ENCODE data around the gene PRDM1. TPM values are rescaled to one million over a fixed set of nuclear protein-coding genes. Genes with fewer than 3 reads are reported as not detected.
A peak's percentile ranks its signal among the peaks of the same experiment; 100 is the strongest.

PRDM1 gene
- total RNA-seq, 2 donors from 2014 or later: 1.3 to 2.6 TPM

GRCh38 chr6:106056746-106057390 is 29.3 kb upstream of the PRDM1 start:
- ATAC-seq (no peak), DNase-seq (peak in 2 of 4 donors; percentile 8 to 22)
- intact Hi-C loops (cut with DNase I): no loop called here
- no peak overlapping the region for H3K27ac ChIP-seq
- 79 to 84% methylated on average over 1 of the region's 1 CpG for WGBS, 2 donors
- H3K4me3 ChIP-seq: no peak overlapping the region
- TF ChIP-seq POLR2A (IDR thresholded peaks at IDR 0.05) (no peak), CTCF (IDR thresholded peaks at IDR 0.05) (no peak)
- no peaks in the 10 kb centered on the region for H3K27me3 ChIP-seq
- peaks cover 15% of the 10 kb centered on the region for H3K4me1 ChIP-seq
- no peaks in the 10 kb centered on the region for H3K36me3 ChIP-seq (replicated peaks in 1 of 2; ENCODE audit: insufficient read depth in 1 of 2, low read depth in 2 of 2)
- H3K9me3 ChIP-seq: no peaks in the 10 kb centered on the region

- Histone ChIP-seq H3K27ac (no peak overlapping the region), H3K27me3 (no peaks in the 10 kb centered on the region), H3K36me3 (replicated peaks in 1 of 2; ENCODE audit: insufficient read depth in 1 of 2, low read depth in 2 of 2) (no peaks in the 10 kb centered on the region), H3K9me3 (no peaks in the 10 kb centered on the region), H3K4me1 (peaks cover 15% of the 10 kb centered on the region), H3K4me3 (no peak overlapping the region)
- ATAC-seq: no peak
- TF ChIP-seq POLR2A (IDR thresholded peaks at IDR 0.05) (no peak), CTCF (IDR thresholded peaks at IDR 0.05) (no peak)
- 78 to 83% methylated on average over 2 of the region's 2 CpGs for WGBS, 2 donors
- intact Hi-C loops (cut with DNase I): no loop called here
- DNase-seq: no peak
These were observed 26.8 kb upstream of the PRDM1 start for GRCh38 chr6:106059331-106059730.

GRCh38 chr6:106060167-106060566 is 26.0 kb upstream of the PRDM1 start:
- H3K27ac ChIP-seq: no peak overlapping the region
- H3K27me3 ChIP-seq: no peaks in the 10 kb centered on the region
- DNase-seq (no peak), ATAC-seq (no peak)
- H3K4me3 ChIP-seq: no peak overlapping the region
- H3K36me3 ChIP-seq (replicated peaks in 1 of 2; ENCODE audit: insufficient read depth in 1 of 2, low read depth in 2 of 2): no peaks in the 10 kb centered on the region
- intact Hi-C loops (cut with DNase I): no loop called here
- no peaks in the 10 kb centered on the region for H3K9me3 ChIP-seq
- WGBS, 2 donors: 63 to 65% methylated on average over 3 of the region's 3 CpGs
- TF ChIP-seq POLR2A (IDR thresholded peaks at IDR 0.05): no peak
- TF ChIP-seq CTCF (IDR thresholded peaks at IDR 0.05): no peak
- peaks cover 14% of the 10 kb centered on the region for H3K4me1 ChIP-seq

DNA sequence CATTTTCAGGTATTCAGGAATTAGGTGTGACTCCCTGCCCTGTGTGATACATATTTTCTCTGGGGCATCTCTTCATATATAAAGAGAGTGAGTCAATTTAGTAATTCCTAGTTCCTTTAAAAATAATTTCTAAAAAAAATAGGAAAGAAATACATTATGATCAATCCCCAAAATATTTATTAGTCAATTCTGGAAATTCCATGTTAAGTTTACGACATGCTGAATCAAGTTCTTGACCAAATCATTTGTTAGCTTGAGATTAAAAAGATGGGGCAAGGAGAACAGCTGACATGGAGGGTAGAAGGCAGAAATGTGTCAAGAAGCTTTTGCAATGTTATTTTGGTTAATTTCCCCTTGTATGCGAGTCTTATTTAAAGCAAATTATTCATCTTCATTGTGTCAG is 22.7 kb upstream of the PRDM1 start:
- no peaks in the 10 kb centered on the region for H3K36me3 ChIP-seq (replicated peaks in 1 of 2; ENCODE audit: insufficient read depth in 1 of 2, low read depth in 2 of 2)
- H3K4me1 ChIP-seq: no peaks in the 10 kb centered on the region
- H3K9me3 ChIP-seq: no peaks in the 10 kb centered on the region
- intact Hi-C loops (cut with DNase I): no loop called here
- ATAC-seq (no peak), DNase-seq (no peak)
- no peak overlapping the region for H3K4me3 ChIP-seq
- 89 to 95% methylated on average over 2 of the region's 2 CpGs for WGBS, 2 donors
- no peaks in the 10 kb centered on the region for H3K27me3 ChIP-seq
- TF ChIP-seq CTCF (IDR thresholded peaks at IDR 0.05) (no peak), POLR2A (IDR thresholded peaks at IDR 0.05) (no peak)
- no peak overlapping the region for H3K27ac ChIP-seq

DNA sequence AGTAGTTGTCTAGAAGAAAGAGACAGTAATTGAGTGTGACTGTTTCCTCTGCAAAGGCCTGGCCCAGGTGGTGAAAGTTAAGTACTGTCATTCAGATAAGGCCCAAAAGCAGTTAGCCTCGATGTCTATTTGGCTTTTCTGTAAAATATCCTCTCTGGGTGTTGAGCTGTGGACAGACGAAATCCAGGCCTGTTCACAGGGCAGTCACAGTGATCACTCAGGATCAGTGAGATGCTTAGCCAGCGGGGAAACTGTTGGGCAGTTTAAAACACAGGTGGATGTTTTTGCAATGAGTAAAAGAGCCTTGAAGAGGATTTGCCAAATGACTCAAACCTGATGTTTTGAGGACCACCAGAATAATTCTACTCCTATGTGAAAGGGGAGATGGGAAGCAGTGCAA is 22.0 kb upstream of the PRDM1 start:
- Histone ChIP-seq H3K4me3 (no peak overlapping the region), H3K36me3 (replicated peaks in 1 of 2; ENCODE audit: insufficient read depth in 1 of 2, low read depth in 2 of 2) (no peaks in the 10 kb centered on the region), H3K9me3 (no peaks in the 10 kb centered on the region), H3K27ac (no peak overlapping the region), H3K27me3 (no peaks in the 10 kb centered on the region), H3K4me1 (peaks cover under 1% of the 10 kb centered on the region)
- 64 to 76% methylated on average over 3 of the region's 3 CpGs for WGBS, 2 donors
- intact Hi-C loops (cut with DNase I): no loop called here
- ATAC-seq (no peak), DNase-seq (no peak)
- no peak for TF ChIP-seq CTCF (IDR thresholded peaks at IDR 0.05)
- TF ChIP-seq POLR2A (IDR thresholded peaks at IDR 0.05): no peak

Data from body of pancreas (tissue), 4 donors.